HCT116 (cell line): ENCODE data around the gene DPP9. TPM values are rescaled to one million over a fixed set of nuclear protein-coding genes. Genes with fewer than 3 reads are reported as not detected.

Source experiments
- ATAC-seq: fragments of 200-7000 bp; cut with Tn5 transposase; 2 replicates; pipeline ENCODE4 v1.9.1; 2020; ENCODE audit warnings: mild to moderate bottlenecking, moderate library complexity
- BruUV-seq: library from RNA; stranded (reverse); fragments of 400-500 nt; replicated peaks from 2 replicates; lab custom pipeline; 2021; lab: Mats Ljungman, UMichigan
- CTCF ChIA-PET: fragments of 300-600 bp; sonication (Branson Sonifier 250); formaldehyde crosslinking; loops from one replicate; lab custom pipeline; 2021; ENCODE audit warnings: antibody characterized with exemption; lab: Charles Lee
- POLR2A ChIA-PET: fragments of 300-600, 350-600 bp; sonication (Branson Sonifier 250); formaldehyde crosslinking; loops from one replicate; lab custom pipeline; 2021; ENCODE audit warnings: antibody characterized with exemption; lab: Charles Lee
- RAD21 ChIA-PET, 2 experiments: fragments of 300-600 bp; sonication (Branson Sonifier 250); formaldehyde crosslinking; loops; one replicate each; lab custom pipeline; 2023; ENCODE audit warnings: low total read pairs in 2 of 2; ENCODE audit not compliant: uncharacterized antibody in 2 of 2, unreplicated experiment in 2 of 2, low non-redundant PET in 1 of 2; lab: Charles Lee
- DNase-seq: peaks from one replicate; pipeline ENCODE4 v3.0.0-alpha.2; 2010; ENCODE audit warnings: low read depth, low spot score
- H2AFZ ChIP-seq: fragments of 200-600 bp; shearing (Covaris generic), sonication (generic); 2 replicates; pipeline ENCODE4 v1.6.1; 2017; ENCODE audit warnings: low read depth, mixed run types, mixed read lengths, antibody characterized with exemption, low read length; ENCODE audit not compliant: poor library complexity, severe bottlenecking
- H3K27ac ChIP-seq: 2 replicates; pipeline ENCODE4 v1.5.1; 2012; ENCODE audit warnings: low read depth, low read length
- H3K27me3 ChIP-seq: fragments of 200-600 bp; sonication (generic); 2 replicates; pipeline ENCODE4 v1.6.1; 2016; ENCODE audit warnings: mixed run types, low read length, mixed read lengths; ENCODE audit not compliant: insufficient read depth
- H3K36me3 ChIP-seq, 2 experiments: fragments of 200-500 bp in 1 of 2; fragments of 200-600 bp in 1 of 2; sonication (Bioruptor generic) in 1 of 2; sonication (generic) in 1 of 2; 2 replicates each; pipeline versions ENCODE4 v1.5.1 to v1.6.1; 2014 to 2016; ENCODE audit warnings: low read length in 2 of 2, inconsistent platforms in 1 of 2, mixed read lengths in 1 of 2, mixed run types in 1 of 2; ENCODE audit not compliant: insufficient read depth in 2 of 2, control insufficient read depth in 1 of 2
- H3K4me1 ChIP-seq, 2 experiments: fragments of 200-600 bp in 1 of 2; sonication (generic) in 1 of 2; 2 replicates each; pipeline versions ENCODE4 v1.5.1 to v1.6.1; 2012 to 2017; ENCODE audit warnings: low read length in 2 of 2, inconsistent platforms in 1 of 2, mild to moderate bottlenecking in 1 of 2, mixed read lengths in 1 of 2, mixed run types in 1 of 2, moderate library complexity in 1 of 2; ENCODE audit not compliant: insufficient read depth in 2 of 2, control insufficient read depth in 1 of 2
- H3K4me2 ChIP-seq: fragments of 200-600 bp; sonication (generic); 2 replicates; pipeline ENCODE4 v1.6.1; 2017; ENCODE audit warnings: mixed run types, low read length, mixed read lengths
- H3K4me3 ChIP-seq, 2 experiments: fragments of 200-600 bp in 1 of 2; sonication (generic) in 1 of 2; replicated peaks in 1 of 2; 2 replicates each; pipeline ENCODE4 v1.5.1; 2011 to 2016; ENCODE audit warnings: low read length in 2 of 2, control low read depth in 1 of 2, low read depth in 1 of 2, mild to moderate bottlenecking in 1 of 2, mixed read lengths in 1 of 2, mixed run types in 1 of 2
- H3K79me2 ChIP-seq: fragments of 200-600 bp; sonication (generic); 2 replicates; pipeline ENCODE4 v1.6.1; 2017; ENCODE audit warnings: mild to moderate bottlenecking, mixed run types, low read length, moderate library complexity, mixed read lengths; ENCODE audit not compliant: insufficient read depth
- H3K9ac ChIP-seq: fragments of 200-600 bp; sonication (generic); 2 replicates; pipeline ENCODE4 v1.6.1; 2016; ENCODE audit warnings: low read length, mixed read lengths
- H3K9me2 ChIP-seq: fragments of 200-600 bp; sonication (generic), shearing (Covaris generic); 2 replicates; pipeline ENCODE4 v1.6.1; 2017; ENCODE audit warnings: mixed run types, mild to moderate bottlenecking, moderate library complexity; ENCODE audit not compliant: insufficient read depth
- H3K9me3 ChIP-seq, 2 experiments: fragments of 200-500 bp in 1 of 2; fragments of 200-600 bp in 1 of 2; sonication (Bioruptor generic) in 1 of 2; sonication (generic) in 1 of 2; 2 replicates each; pipeline ENCODE4 v1.6.1; 2014 to 2017; ENCODE audit warnings: low read length in 2 of 2, mixed read lengths in 2 of 2, inconsistent platforms in 1 of 2, low read depth in 1 of 2, mild to moderate bottlenecking in 1 of 2, mixed run types in 1 of 2, moderate library complexity in 1 of 2; ENCODE audit not compliant: control insufficient read depth in 1 of 2, insufficient read depth in 1 of 2
- H4K20me1 ChIP-seq: fragments of 200-600 bp; sonication (generic), shearing (Covaris generic); 2 replicates; pipeline ENCODE4 v1.6.1; 2017; ENCODE audit warnings: mixed run types, mild to moderate bottlenecking, moderate library complexity; ENCODE audit not compliant: insufficient read depth
- CBX3 ChIP-seq: IDR thresholded peaks from 2 replicates; pipeline ENCODE4 v1.6.1; 2012; ENCODE audit warnings: low read depth
- EGR1 ChIP-seq: IDR thresholded peaks from 2 replicates; pipeline ENCODE4 v1.6.1; 2012; ENCODE audit warnings: low read depth
- EZH2phosphoT487 ChIP-seq: fragments of 200-600 bp; IDR thresholded peaks from 2 replicates; pipeline ENCODE4 v1.6.1; 2018; ENCODE audit warnings: antibody characterized with exemption, borderline replicate concordance
- FOSL1 ChIP-seq: IDR thresholded peaks from 2 replicates; pipeline ENCODE4 v1.6.1; 2012; ENCODE audit warnings: low read depth
- JUND ChIP-seq: IDR thresholded peaks from 2 replicates; pipeline ENCODE4 v1.6.1; 2012
- MAX ChIP-seq: IDR thresholded peaks from 2 replicates; pipeline ENCODE4 v1.6.1; 2012
- POLR2A ChIP-seq: IDR thresholded peaks from 2 replicates; pipeline ENCODE4 v1.7.0; 2011; ENCODE audit warnings: borderline replicate concordance; ENCODE audit not compliant: insufficient read depth, insufficient read length; ENCODE audit errors: extremely low read depth
- SP1 ChIP-seq: IDR thresholded peaks from 2 replicates; pipeline ENCODE4 v1.6.1; 2012; ENCODE audit warnings: low read depth
- TCF7L2 ChIP-seq: IDR thresholded peaks from 2 replicates; pipeline ENCODE4 v1.7.0; 2011; ENCODE audit warnings: borderline replicate concordance, inconsistent platforms; ENCODE audit not compliant: insufficient read depth, insufficient read length; ENCODE audit errors: extremely low read depth
- YY1 ChIP-seq: IDR thresholded peaks from 2 replicates; pipeline ENCODE4 v1.6.1; 2011; ENCODE audit warnings: low read length, low read depth, moderate library complexity, mild to moderate bottlenecking; ENCODE audit not compliant: insufficient replicate concordance; ENCODE audit errors: extremely low read depth
- ZFX ChIP-seq: fragments of 450-650 bp; IDR thresholded peaks from 2 replicates; pipeline ENCODE4 v1.6.1; 2017
- ZNF274 ChIP-seq: fragments of 200-500 bp; sonication (Bioruptor generic); IDR thresholded peaks from 2 replicates; pipeline ENCODE4 v1.6.1; 2014; ENCODE audit warnings: mild to moderate bottlenecking, low read depth, low read length, inconsistent platforms
- intact Hi-C: fragments of 100-400 bp; cut with micrococcal nuclease; formaldehyde crosslinking; loops from 2 replicates; pipeline ENCODE4 v1.10.0; 2022
- total RNA-seq: library from RNA; stranded (reverse); gene quantifications from one replicate; pipeline ENCODE4 v1.2.1, GENCODE V29; 2021; ENCODE audit not compliant: unreplicated experiment
- TF ChIP-seq, protein P1 (sequence below): IDR thresholded peaks from 2 replicates; pipeline ENCODE4 v1.6.1; 2012

Gene DPP9
- total RNA-seq, 1 experiment from 2014 or later = 67.6 TPM

- CTCF ChIA-PET = interaction anchor here (0.9 to 1.7 kb wide), 2 partner anchors 14 to 51 kb away, joined by 3 to 5 read pairs; partner anchors contain the start of gene FEM1A
- Histone ChIP-seq H3K27me3 (no peaks in the 10 kb centered on the region), H3K9me3 (no peaks in the 10 kb centered on the region), H2AFZ (no peak overlapping the region), H3K9ac (no peak overlapping the region), H3K36me3 (no peaks in the 10 kb centered on the region), H3K4me2 (no peak overlapping the region), H3K4me1 (peaks cover 0 to 11% of the 10 kb centered on the region in 2 experiments; a peak in 2 of 4 replicates), H3K4me3 (no peak overlapping the region), H4K20me1 (no peaks in the 10 kb centered on the region)
- POLR2A ChIA-PET = no interaction called here
- DNase-seq (no peak), ATAC-seq (no peak)
- RAD21 ChIA-PET = no interaction called here
- intact Hi-C loops = no loop called here
- no TSS peak for BruUV-seq
- no peak for TF ChIP-seq ZFX
- TF ChIP-seq YY1 = no peak
- TF ChIP-seq TCF7L2 = no peak
- TF ChIP-seq SP1 = no peak
- no peak for TF ChIP-seq JUND
- TF ChIP-seq CBX3 = no peak
- no peak for TF ChIP-seq FOSL1
- TF ChIP-seq, protein P1, sequence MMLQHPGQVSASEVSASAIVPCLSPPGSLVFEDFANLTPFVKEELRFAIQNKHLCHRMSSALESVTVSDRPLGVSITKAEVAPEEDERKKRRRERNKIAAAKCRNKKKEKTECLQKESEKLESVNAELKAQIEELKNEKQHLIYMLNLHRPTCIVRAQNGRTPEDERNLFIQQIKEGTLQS = no peak
- TF ChIP-seq MAX = no peak
- no peak for TF ChIP-seq EGR1
- TF ChIP-seq EZH2phosphoT487 = no peak
- no peak for TF ChIP-seq POLR2A
- no peak for TF ChIP-seq ZNF274
- TF ChIP-seq, all 23 proteins: peak for 0
- H3K9me2 ChIP-seq = no peaks in the 10 kb centered on the region
- no peak overlapping the region for H3K27ac ChIP-seq
- H3K79me2 ChIP-seq = no peaks in the 10 kb centered on the region
These were observed 16.4 kb upstream of the DPP9 start for GRCh38 chr19:4740092-4740491.
